ENCODE results near the gene RAB40B. TPM values are rescaled to one million over a fixed set of nuclear protein-coding genes. Genes with fewer than 3 reads are reported as not detected.
"Not testable (repeated sequence)": the region's sequence is repeated elsewhere in the genome, so short reads cannot be mapped to it uniquely, and the experiment has no call there.

Gene RAB40B
- polyA plus RNA-seq, 1 donor (not counting 4 experiments of a cell fraction or from before 2014, with no cell fraction given), result 10.6 TPM

- H4K20me1 ChIP-seq (ENCODE audit: control insufficient read depth, extremely low read depth, insufficient read depth, low read length), result no peaks in the 10 kb centered on the region
- peaks cover 0 to 1% of the 10 kb centered on the region in 2 experiments for H3K36me3 ChIP-seq (ENCODE audit: control insufficient read depth in 2 of 2, extremely low read depth in 1 of 2, insufficient read depth in 2 of 2, low read length in 2 of 2)
- H2AFZ ChIP-seq (ENCODE audit: control insufficient read depth, low read length), result no peak overlapping the region
- H3K9me3 ChIP-seq (ENCODE audit: control insufficient read depth, low read depth, low read length), result no peaks in the 10 kb centered on the region
- H3K9ac ChIP-seq (ENCODE audit: control insufficient read depth, extremely low read depth, insufficient read depth, low read length), result no peak overlapping the region
- no peaks in the 10 kb centered on the region for H3K9me1 ChIP-seq (ENCODE audit: control insufficient read depth, extremely low read depth, insufficient read depth, low read length)
- no peak for DNase-seq (ENCODE audit: low read depth, low spot score)
- H3K79me2 ChIP-seq (ENCODE audit: control insufficient read depth, insufficient read depth, low read length), result no peaks in the 10 kb centered on the region
- TF ChIP-seq CTCF (optimal IDR thresholded peaks at IDR 0.05 in 1 of 3, IDR thresholded peaks at IDR 0.05 in 1 of 3, conservative IDR thresholded peaks at IDR 0.05 in 1 of 3; ENCODE audit: extremely low read depth in 1 of 3, insufficient read depth in 2 of 3, low read length in 3 of 3) (no peak), EZH2 (IDR thresholded peaks at IDR 0.05; ENCODE audit: low read length) (no peak)
- no peak for FAIRE-seq
- H3K27me3 ChIP-seq (ENCODE audit: control insufficient read depth, extremely low read depth, insufficient read depth, low read length), result no peaks in the 10 kb centered on the region
- no peak overlapping the region for H3K4me3 ChIP-seq (ENCODE audit: control insufficient read depth in 2 of 3, extremely low read depth in 1 of 3, insufficient read depth in 2 of 3, low read depth in 1 of 3, low read length in 3 of 3)
- H3K27ac ChIP-seq (ENCODE audit: control insufficient read depth, insufficient read depth, low read length), result no peak overlapping the region
- H3K4me1 ChIP-seq (ENCODE audit: control insufficient read depth, extremely low read depth, insufficient read depth, low read length), result no peaks in the 10 kb centered on the region
- H3K4me2 ChIP-seq (ENCODE audit: control insufficient read depth, extremely low read depth, insufficient read depth, low read depth, low read length), result no peak overlapping the region
- dilution Hi-C loops (cut with MboI; ENCODE audit: extremely low pct_ligation_motif_present, low sequenced_read_pairs), result no loop called here
These were observed 43.0 kb downstream of the RAB40B start for GRCh38 chr17:82655523-82655922.

GRCh38 chr17:82655038-82655479 lies 43.4 kb downstream of the RAB40B start:
- H3K4me2 ChIP-seq (ENCODE audit: control insufficient read depth, extremely low read depth, insufficient read depth, low read depth, low read length), result no peak overlapping the region
- H3K36me3 ChIP-seq (ENCODE audit: control insufficient read depth in 2 of 2, extremely low read depth in 1 of 2, insufficient read depth in 2 of 2, low read length in 2 of 2), result peaks cover 0 to 1% of the 10 kb centered on the region in 2 experiments
- no peak for DNase-seq (ENCODE audit: low read depth, low spot score)
- no peak overlapping the region for H3K4me3 ChIP-seq (ENCODE audit: control insufficient read depth in 2 of 3, extremely low read depth in 1 of 3, insufficient read depth in 2 of 3, low read depth in 1 of 3, low read length in 3 of 3)
- H2AFZ ChIP-seq (ENCODE audit: control insufficient read depth, low read length), result no peak overlapping the region
- no peaks in the 10 kb centered on the region for H3K79me2 ChIP-seq (ENCODE audit: control insufficient read depth, insufficient read depth, low read length)
- H3K9me3 ChIP-seq (ENCODE audit: control insufficient read depth, low read depth, low read length), result no peaks in the 10 kb centered on the region
- dilution Hi-C loops (cut with MboI; ENCODE audit: extremely low pct_ligation_motif_present, low sequenced_read_pairs), result no loop called here
- no peak for TF ChIP-seq EZH2 (IDR thresholded peaks at IDR 0.05; ENCODE audit: low read length)
- no peaks in the 10 kb centered on the region for H4K20me1 ChIP-seq (ENCODE audit: control insufficient read depth, extremely low read depth, insufficient read depth, low read length)
- FAIRE-seq, result no peak
- H3K27ac ChIP-seq (ENCODE audit: control insufficient read depth, insufficient read depth, low read length), result no peak overlapping the region
- H3K9me1 ChIP-seq (ENCODE audit: control insufficient read depth, extremely low read depth, insufficient read depth, low read length), result no peaks in the 10 kb centered on the region
- no peaks in the 10 kb centered on the region for H3K4me1 ChIP-seq (ENCODE audit: control insufficient read depth, extremely low read depth, insufficient read depth, low read length)
- H3K9ac ChIP-seq (ENCODE audit: control insufficient read depth, extremely low read depth, insufficient read depth, low read length), result no peak overlapping the region
- no peaks in the 10 kb centered on the region for H3K27me3 ChIP-seq (ENCODE audit: control insufficient read depth, extremely low read depth, insufficient read depth, low read length)

DNA sequence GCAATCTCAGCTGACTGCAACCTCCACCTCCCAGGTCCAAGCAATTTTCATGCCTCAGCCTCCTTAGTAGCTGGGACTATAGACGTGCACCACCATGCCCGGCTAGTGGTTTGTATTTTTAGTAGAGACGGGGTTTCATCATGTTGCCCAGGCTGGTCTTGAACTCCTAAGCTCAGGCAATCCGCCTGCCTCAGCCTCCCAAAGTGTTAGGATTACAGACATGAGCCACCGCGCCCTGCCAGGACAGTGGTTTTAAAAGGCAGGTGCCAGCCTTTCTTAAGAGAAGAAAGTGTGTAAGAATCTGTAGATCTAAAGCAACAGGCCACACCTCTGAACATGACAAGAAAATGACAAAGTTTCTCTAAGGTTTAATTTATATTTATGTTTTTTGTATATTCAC lies 43.9 kb downstream of the RAB40B start:
- dilution Hi-C loops (cut with MboI; ENCODE audit: extremely low pct_ligation_motif_present, low sequenced_read_pairs); H3K27ac ChIP-seq (ENCODE audit: control insufficient read depth, insufficient read depth, low read length); H3K9me1 ChIP-seq (ENCODE audit: control insufficient read depth, extremely low read depth, insufficient read depth, low read length); H3K9me3 ChIP-seq (ENCODE audit: control insufficient read depth, low read depth, low read length); H2AFZ ChIP-seq (ENCODE audit: control insufficient read depth, low read length); H3K27me3 ChIP-seq (ENCODE audit: control insufficient read depth, extremely low read depth, insufficient read depth, low read length); H3K9ac ChIP-seq (ENCODE audit: control insufficient read depth, extremely low read depth, insufficient read depth, low read length); H3K4me3 ChIP-seq (ENCODE audit: control insufficient read depth in 2 of 3, extremely low read depth in 1 of 3, insufficient read depth in 2 of 3, low read depth in 1 of 3, low read length in 3 of 3); DNase-seq (ENCODE audit: low read depth, low spot score); H4K20me1 ChIP-seq (ENCODE audit: control insufficient read depth, extremely low read depth, insufficient read depth, low read length); FAIRE-seq; H3K36me3 ChIP-seq (ENCODE audit: control insufficient read depth in 2 of 2, extremely low read depth in 1 of 2, insufficient read depth in 2 of 2, low read length in 2 of 2); H3K79me2 ChIP-seq (ENCODE audit: control insufficient read depth, insufficient read depth, low read length); H3K4me1 ChIP-seq (ENCODE audit: control insufficient read depth, extremely low read depth, insufficient read depth, low read length); H3K4me2 ChIP-seq (ENCODE audit: control insufficient read depth, extremely low read depth, insufficient read depth, low read depth, low read length): not testable (repeated sequence)
